Endothelial cell of umbilical vein (primary cell): ENCODE data around the gene TACSTD2. TPM values are rescaled to one million over a fixed set of nuclear protein-coding genes. Genes with fewer than 3 reads are reported as not detected.

Experiments used
- BruUV-seq: library from RNA; stranded (reverse); fragments of 400-500 nt; replicated peaks from 2 replicates; lab custom pipeline; 2021; lab: Mats Ljungman, UMichigan
- CTCF ChIA-PET: fragments of 300-600, 350-600 bp; sonication (Branson Sonifier 250); formaldehyde crosslinking; loops from one replicate; lab custom pipeline; 2021; ENCODE audit warnings: antibody characterized with exemption, inconsistent platforms; lab: Charles Lee
- POLR2A ChIA-PET: fragments of 300-600, 350-600 bp; sonication (Branson Sonifier 250); formaldehyde crosslinking; loops from one replicate; lab custom pipeline; 2021; ENCODE audit warnings: antibody characterized with exemption, inconsistent platforms; lab: Charles Lee
- DNase-seq: peaks from one replicate; pipeline ENCODE4 v3.0.0-alpha.2; 2011; ENCODE audit warnings: low read depth, low spot score
- FAIRE-seq: peaks from 2 replicates; lab custom pipeline; 2011; peaks lifted over from hg19 to GRCh38; lab: Jason Lieb, UNC
- H2AFZ ChIP-seq: 2 replicates; pipeline ENCODE4 v1.6.0; 2012; ENCODE audit warnings: low read depth, low read length, control low read depth, inconsistent platforms
- H3K27ac ChIP-seq: 2 replicates; pipeline ENCODE4 v1.5.1; 2011; ENCODE audit warnings: low read depth, mild to moderate bottlenecking, control low read depth, low read length, moderate library complexity; ENCODE audit not compliant: insufficient read depth
- H3K27me3 ChIP-seq, 2 experiments: 2 replicates each; pipeline versions ENCODE4 v1.6.0 to v1.6.1; 2011; ENCODE audit warnings: low read length in 2 of 2, mixed read lengths in 1 of 2; ENCODE audit not compliant: control insufficient read depth in 2 of 2, insufficient read depth in 2 of 2
- H3K36me3 ChIP-seq, 2 experiments: 2 replicates in 1 of 2; 3 replicates in 1 of 2; pipeline ENCODE4 v1.5.1; 2011; ENCODE audit warnings: low read length in 2 of 2, mild to moderate bottlenecking in 1 of 2, moderate library complexity in 1 of 2; ENCODE audit not compliant: control insufficient read depth in 2 of 2, insufficient read depth in 2 of 2; ENCODE audit errors: extremely low read depth in 1 of 2
- H3K4me1 ChIP-seq: 3 replicates; pipeline ENCODE4 v1.5.1; 2011; ENCODE audit warnings: mild to moderate bottlenecking, low read length; ENCODE audit not compliant: control insufficient read depth, insufficient read depth; ENCODE audit errors: extremely low read depth
- H3K4me2 ChIP-seq: 2 replicates; pipeline ENCODE4 v1.6.1; 2011; ENCODE audit warnings: low read length, control low read depth, mixed read lengths; ENCODE audit not compliant: insufficient read depth
- H3K4me3 ChIP-seq, 3 experiments: fragments of 200-600 bp in 1 of 3; sonication (generic), shearing (Covaris generic) in 1 of 3; replicated peaks in 1 of 3; 2 replicates each; pipeline ENCODE4 v1.5.1; 2011 to 2016; ENCODE audit warnings: control low read depth in 3 of 3, low read length in 3 of 3, mild to moderate bottlenecking in 2 of 3, inconsistent platforms in 1 of 3, low read depth in 1 of 3, moderate library complexity in 1 of 3; ENCODE audit not compliant: insufficient read depth in 1 of 3
- H3K79me2 ChIP-seq: 2 replicates; pipeline ENCODE4 v1.6.0; 2012; ENCODE audit warnings: low read length, inconsistent platforms; ENCODE audit not compliant: control insufficient read depth, insufficient read depth
- H3K9ac ChIP-seq: replicated peaks from 2 replicates; pipeline ENCODE3; 2011; ENCODE audit warnings: low read length, control low read depth; ENCODE audit not compliant: insufficient read depth; ENCODE audit errors: extremely low read depth
- H3K9me1 ChIP-seq: replicated peaks from 3 replicates; pipeline ENCODE4 v1.6.0; 2011; ENCODE audit warnings: mild to moderate bottlenecking, low read length; ENCODE audit not compliant: control insufficient read depth, insufficient read depth; ENCODE audit errors: extremely low read depth
- H3K9me3 ChIP-seq: replicated peaks from 2 replicates; pipeline ENCODE4 v1.5.1; 2012; ENCODE audit warnings: low read length, inconsistent platforms; ENCODE audit not compliant: control insufficient read depth, insufficient read depth
- H4K20me1 ChIP-seq: replicated peaks from 2 replicates; pipeline ENCODE3; 2011; ENCODE audit warnings: mild to moderate bottlenecking, low read length; ENCODE audit not compliant: control insufficient read depth, insufficient read depth; ENCODE audit errors: extremely low read depth
- EZH2 ChIP-seq: IDR thresholded peaks from 2 replicates; pipeline ENCODE4 v1.6.1; 2012; ENCODE audit warnings: borderline replicate concordance, low read depth, mild to moderate bottlenecking, moderate library complexity, low read length, inconsistent platforms; ENCODE audit not compliant: severe bottlenecking
- FOS ChIP-seq: IDR thresholded peaks from 2 replicates; pipeline ENCODE4 v1.6.1; 2011; ENCODE audit warnings: mild to moderate bottlenecking, low read length, moderate library complexity, borderline replicate concordance; ENCODE audit not compliant: insufficient read depth
- GATA2 ChIP-seq: IDR thresholded peaks from 2 replicates; pipeline ENCODE4 v1.7.0; 2011; ENCODE audit warnings: low read depth, mild to moderate bottlenecking, moderate library complexity, mixed read lengths, low read length; ENCODE audit not compliant: insufficient read length, insufficient read depth
- JUN ChIP-seq: IDR thresholded peaks from 2 replicates; pipeline ENCODE4 v1.6.1; 2011; ENCODE audit warnings: borderline replicate concordance, low read depth; ENCODE audit not compliant: insufficient read length, insufficient read depth
- MYC ChIP-seq: IDR thresholded peaks from one replicate; pipeline ENCODE4 v1.6.1; 2011; ENCODE audit warnings: mild to moderate bottlenecking, low read depth, low read length
- POLR2A ChIP-seq: IDR thresholded peaks from 2 replicates; pipeline ENCODE4 v1.6.1; 2012; ENCODE audit warnings: low read depth, mild to moderate bottlenecking, control low read depth, low read length
- POLR2AphosphoS5 ChIP-seq: IDR thresholded peaks from 2 replicates; pipeline ENCODE4 v1.6.1; 2012; ENCODE audit warnings: low read depth, mild to moderate bottlenecking, control low read depth, low read length, moderate library complexity; ENCODE audit not compliant: insufficient read depth
- dilution Hi-C: fragments of 300-500 bp; cut with MboI; formaldehyde crosslinking; loops from one replicate; pipeline ENCODE4 v1.15.0; 2019; ENCODE audit warnings: low sequenced_read_pairs; ENCODE audit not compliant: extremely low pct_ligation_motif_present
- intact Hi-C: fragments of 100-400 bp; cut with micrococcal nuclease; formaldehyde crosslinking; loops from one replicate; pipeline ENCODE4 v1.10.0; 2022
- polyA plus RNA-seq, 4 experiments: library from polyadenylated mRNA; depleted of rRNA in 3 of 4; stranded (reverse) in 3 of 4; unstranded in 1 of 4; fragments of >200 nt; gene quantifications; 2 replicates each; pipeline versions ENCODE4 v1.2.1 to v1.2.3, GENCODE V29; 2011 to 2012; ENCODE audit warnings: missing spikeins in 1 of 4
- total RNA-seq: library from RNA; stranded (reverse); gene quantifications from 2 replicates; pipeline ENCODE4 v1.2.3, GENCODE V29; 2021
- TF ChIP-seq, protein P1 (sequence below): IDR thresholded peaks from 2 replicates; pipeline ENCODE4 v1.6.1; 2011; ENCODE audit not compliant: insufficient read depth, insufficient read length
- TF ChIP-seq, protein P2 (sequence below), 2 donors: IDR thresholded peaks; 1 replicate in 1 of 2; 2 replicates in 1 of 2; pipeline ENCODE4 v1.5.1; 2011; ENCODE audit warnings: low read length in 2 of 2, mild to moderate bottlenecking in 2 of 2, moderate library complexity in 2 of 2, control low read depth in 1 of 2, inconsistent platforms in 1 of 2, low read depth in 1 of 2; ENCODE audit not compliant: insufficient read depth in 1 of 2; ENCODE audit errors: extremely low read depth in 1 of 2

The TACSTD2 gene
- total and polyA plus RNA-seq, 2 donors (not counting 3 experiments of a cell fraction or from before 2014, with no cell fraction given) = 30.7 to 43.3 TPM

DNA sequence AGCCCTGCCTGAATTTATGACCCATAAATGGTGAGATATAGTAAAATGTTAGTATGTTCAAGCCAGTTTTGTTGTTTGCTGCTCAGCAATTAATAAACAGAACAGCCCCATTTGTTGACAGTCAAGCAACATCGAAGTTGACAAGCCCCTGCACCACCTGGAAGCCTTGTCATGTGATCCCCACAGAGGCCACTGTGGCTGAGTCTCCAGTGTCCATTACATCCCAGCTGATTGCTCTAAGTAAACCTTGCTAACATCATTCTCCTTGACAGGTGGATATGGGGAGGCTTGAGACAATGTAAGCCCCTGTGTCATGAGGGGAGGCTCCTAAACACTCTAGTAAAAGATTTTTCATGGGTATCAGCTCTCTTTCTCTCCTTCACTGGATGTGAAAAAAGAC lies 17.5 kb upstream of the TACSTD2 start:
- intact Hi-C loops (loop anchor here (5.0 kb wide), 1 partner anchor 197 kb away; no protein-coding TSS in a partner anchor), dilution Hi-C loops (no loop called here)
- Histone ChIP-seq H3K9me3 (no peaks in the 10 kb centered on the region), H3K9ac (no peak overlapping the region), H3K4me3 (no peak overlapping the region), H3K4me2 (no peak overlapping the region), H3K79me2 (peaks cover 3% of the 10 kb centered on the region), H3K9me1 (no peaks in the 10 kb centered on the region), H3K36me3 (peaks cover 2 to 3% of the 10 kb centered on the region in 2 experiments), H2AFZ (no peak overlapping the region), H3K4me1 (peaks cover 22% of the 10 kb centered on the region), H4K20me1 (no peaks in the 10 kb centered on the region), H3K27ac (no peak overlapping the region), H3K27me3 (no peaks in the 10 kb centered on the region)
- DNase-seq (no peak), FAIRE-seq (no peak)
- BruUV-seq = no TSS peak
- POLR2A ChIA-PET = no interaction called here
- no peak for TF ChIP-seq EZH2
- TF ChIP-seq, protein P1, sequence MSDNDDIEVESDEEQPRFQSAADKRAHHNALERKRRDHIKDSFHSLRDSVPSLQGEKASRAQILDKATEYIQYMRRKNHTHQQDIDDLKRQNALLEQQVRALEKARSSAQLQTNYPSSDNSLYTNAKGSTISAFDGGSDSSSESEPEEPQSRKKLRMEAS = no peak
- TF ChIP-seq, protein P2, sequence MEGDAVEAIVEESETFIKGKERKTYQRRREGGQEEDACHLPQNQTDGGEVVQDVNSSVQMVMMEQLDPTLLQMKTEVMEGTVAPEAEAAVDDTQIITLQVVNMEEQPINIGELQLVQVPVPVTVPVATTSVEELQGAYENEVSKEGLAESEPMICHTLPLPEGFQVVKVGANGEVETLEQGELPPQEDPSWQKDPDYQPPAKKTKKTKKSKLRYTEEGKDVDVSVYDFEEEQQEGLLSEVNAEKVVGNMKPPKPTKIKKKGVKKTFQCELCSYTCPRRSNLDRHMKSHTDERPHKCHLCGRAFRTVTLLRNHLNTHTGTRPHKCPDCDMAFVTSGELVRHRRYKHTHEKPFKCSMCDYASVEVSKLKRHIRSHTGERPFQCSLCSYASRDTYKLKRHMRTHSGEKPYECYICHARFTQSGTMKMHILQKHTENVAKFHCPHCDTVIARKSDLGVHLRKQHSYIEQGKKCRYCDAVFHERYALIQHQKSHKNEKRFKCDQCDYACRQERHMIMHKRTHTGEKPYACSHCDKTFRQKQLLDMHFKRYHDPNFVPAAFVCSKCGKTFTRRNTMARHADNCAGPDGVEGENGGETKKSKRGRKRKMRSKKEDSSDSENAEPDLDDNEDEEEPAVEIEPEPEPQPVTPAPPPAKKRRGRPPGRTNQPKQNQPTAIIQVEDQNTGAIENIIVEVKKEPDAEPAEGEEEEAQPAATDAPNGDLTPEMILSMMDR (IDR thresholded peaks at IDR 0.05; ENCODE audit: extremely low read depth in 1 of 2, insufficient read depth in 1 of 2, low read depth in 1 of 2, low read length in 2 of 2) = no peak
- no peak for TF ChIP-seq JUN
- TF ChIP-seq MYC = no peak
- TF ChIP-seq FOS = no peak
- TF ChIP-seq GATA2 = no peak
- TF ChIP-seq POLR2A = no peak
- TF ChIP-seq POLR2AphosphoS5 = no peak
- CTCF ChIA-PET = interaction anchor here (1.2 kb wide), 1 partner anchor 58 kb away, joined by 3 read pairs; no protein-coding TSS in a partner anchor
